Vagina (tissue), 2 donors: ENCODE results near the gene SIRPA.

Source experiments
- POLR2A ChIP-seq, 2 donors: fragments of 450-650 bp; IDR thresholded peaks; one replicate each; pipeline ENCODE4 v1.6.1; 2017; ENCODE audit warnings: antibody characterized with exemption in 2 of 2, mild to moderate bottlenecking in 2 of 2, moderate library complexity in 2 of 2
- POLR2AphosphoS5 ChIP-seq, 2 donors: sonication (generic); formaldehyde crosslinking; IDR thresholded peaks; one replicate each; pipeline ENCODE4 v1.9.0; 2017; ENCODE audit warnings: antibody characterized with exemption in 2 of 2, mild to moderate bottlenecking in 2 of 2, low read depth in 1 of 2; ENCODE audit not compliant: insufficient read depth in 1 of 2
- TF ChIP-seq, protein P1 (sequence below), 3 experiments: fragments of 450-650 bp in 2 of 3; fragments of 200-600 bp in 1 of 3; sonication (generic) in 1 of 3; IDR thresholded peaks; one replicate each; pipeline ENCODE4 v1.5.1; 2017 to 2019; ENCODE audit warnings: antibody characterized with exemption in 3 of 3, mild to moderate bottlenecking in 2 of 3, moderate library complexity in 2 of 3

- TF ChIP-seq POLR2A (IDR thresholded peaks at IDR 0.05): no peak
- TF ChIP-seq, protein P1, sequence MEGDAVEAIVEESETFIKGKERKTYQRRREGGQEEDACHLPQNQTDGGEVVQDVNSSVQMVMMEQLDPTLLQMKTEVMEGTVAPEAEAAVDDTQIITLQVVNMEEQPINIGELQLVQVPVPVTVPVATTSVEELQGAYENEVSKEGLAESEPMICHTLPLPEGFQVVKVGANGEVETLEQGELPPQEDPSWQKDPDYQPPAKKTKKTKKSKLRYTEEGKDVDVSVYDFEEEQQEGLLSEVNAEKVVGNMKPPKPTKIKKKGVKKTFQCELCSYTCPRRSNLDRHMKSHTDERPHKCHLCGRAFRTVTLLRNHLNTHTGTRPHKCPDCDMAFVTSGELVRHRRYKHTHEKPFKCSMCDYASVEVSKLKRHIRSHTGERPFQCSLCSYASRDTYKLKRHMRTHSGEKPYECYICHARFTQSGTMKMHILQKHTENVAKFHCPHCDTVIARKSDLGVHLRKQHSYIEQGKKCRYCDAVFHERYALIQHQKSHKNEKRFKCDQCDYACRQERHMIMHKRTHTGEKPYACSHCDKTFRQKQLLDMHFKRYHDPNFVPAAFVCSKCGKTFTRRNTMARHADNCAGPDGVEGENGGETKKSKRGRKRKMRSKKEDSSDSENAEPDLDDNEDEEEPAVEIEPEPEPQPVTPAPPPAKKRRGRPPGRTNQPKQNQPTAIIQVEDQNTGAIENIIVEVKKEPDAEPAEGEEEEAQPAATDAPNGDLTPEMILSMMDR (IDR thresholded peaks at IDR 0.05): no peak
- peak in 1 of 2 donors; percentile 17 for TF ChIP-seq POLR2AphosphoS5 (IDR thresholded peaks at IDR 0.05; ENCODE audit: insufficient read depth in 1 of 2, low read depth in 1 of 2)
These were observed 7.9 kb upstream of the SIRPA start for GRCh38 chr20:1887321-1887720.
